Hematopoietic multipotent progenitor cell treated with erythropoietin and hydrocortisone succinate and interleukin-3 and kit ligand, for 15 days (in vitro differentiated cells): Measurements from ENCODE around the gene MAIP1.
A peak's percentile ranks its signal among the peaks of the same experiment; 100 is the strongest.

ENCODE experiments used
- DNase-seq: peaks from one replicate; pipeline ENCODE4 v3.0.0-alpha.2; 2015; ENCODE audit warnings: low spot score

Gene MAIP1

DNA sequence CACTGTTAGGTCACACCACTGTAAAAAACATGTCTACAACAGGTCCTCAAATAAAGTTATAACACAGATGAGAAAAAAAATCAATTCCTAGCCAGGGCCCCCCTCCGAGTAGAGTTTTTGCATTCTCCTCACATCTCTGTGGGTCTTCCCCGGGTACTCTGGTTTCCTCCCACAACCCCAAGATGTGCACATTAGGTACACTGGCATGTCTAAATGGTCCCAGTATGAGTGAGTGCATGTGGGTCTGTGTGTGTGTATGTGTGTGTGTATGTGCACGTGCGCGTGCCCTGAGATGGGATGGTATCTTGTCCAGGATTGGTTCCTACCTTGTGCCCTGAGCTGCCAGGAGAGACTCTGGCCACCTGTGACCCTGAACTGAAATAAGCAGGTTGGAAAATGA is 5.0 kb upstream of the MAIP1 start:
- DNase-seq, result no peak

DNA sequence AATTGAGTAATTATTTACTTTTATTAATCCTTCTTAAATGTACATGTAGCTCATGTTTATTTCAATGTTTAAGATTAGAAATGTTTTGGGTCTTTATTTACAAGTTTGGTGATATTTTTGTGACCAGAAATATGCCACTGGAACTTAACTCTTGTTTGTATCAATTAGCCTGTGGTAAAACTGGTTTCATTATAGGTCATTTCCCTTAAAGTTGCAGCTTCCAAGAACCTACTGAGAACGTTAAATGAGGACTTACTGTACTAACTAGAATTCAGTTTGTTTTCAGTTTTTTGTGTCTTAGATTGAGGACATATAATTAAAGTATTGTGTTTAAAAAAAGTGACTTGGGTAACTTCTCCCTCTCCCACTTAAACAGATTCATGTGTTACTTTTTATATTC is 4.4 kb upstream of the MAIP1 start:
- no peak for DNase-seq

DNA sequence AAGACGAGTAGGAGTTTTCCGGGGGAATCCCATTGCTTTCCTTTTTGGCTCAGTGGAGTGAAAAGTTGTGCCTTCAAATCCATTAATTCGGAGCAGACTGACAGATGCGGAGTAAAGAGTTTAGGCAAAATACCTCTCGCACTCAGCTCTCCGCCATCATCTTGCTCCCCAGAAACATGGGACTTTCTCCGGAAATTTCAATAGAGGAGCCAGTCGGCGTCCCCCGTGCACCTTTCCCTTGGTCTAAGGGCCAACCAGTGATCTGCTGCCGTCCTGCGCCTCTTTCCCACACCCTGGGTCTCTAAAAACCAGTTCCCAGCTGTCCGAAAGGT is 409 bp upstream of the MAIP1 start:
- no peak for DNase-seq

DNA sequence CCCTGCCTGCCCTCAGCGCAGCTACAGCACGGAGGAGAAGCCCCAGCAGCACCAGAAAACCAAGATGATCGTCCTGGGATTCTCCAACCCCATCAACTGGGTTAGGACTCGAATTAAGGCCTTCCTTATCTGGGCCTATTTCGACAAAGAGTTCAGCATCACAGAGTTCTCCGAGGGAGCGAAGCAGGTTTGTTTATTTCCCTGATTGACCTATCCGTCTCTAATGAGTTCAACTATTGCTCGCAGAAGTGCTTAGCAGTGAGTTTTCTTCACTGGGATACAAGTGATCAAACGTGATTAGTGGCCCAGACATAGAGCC is 639 bp downstream of the MAIP1 start:
- no peak for DNase-seq

DNA sequence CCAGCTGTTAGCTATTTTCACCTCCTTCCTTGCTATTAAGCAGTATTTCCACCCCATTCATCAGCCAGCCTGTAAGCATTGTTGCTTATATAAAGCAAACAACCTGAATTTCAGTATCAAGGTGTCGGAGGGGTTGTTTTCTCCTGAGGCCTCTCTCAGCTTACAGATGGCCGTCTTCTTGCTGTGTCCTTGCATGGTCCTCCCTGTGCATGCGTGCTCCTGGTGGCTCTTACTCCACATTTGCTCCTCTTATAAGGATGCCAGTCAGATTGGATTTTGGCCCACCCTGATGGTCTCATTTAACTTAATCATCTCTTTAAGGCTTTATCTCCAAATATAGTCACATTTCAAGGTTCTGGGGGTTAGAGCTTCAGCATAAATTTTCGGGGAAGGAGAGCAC is 2.6 kb downstream of the MAIP1 start:
- no peak for DNase-seq

DNA sequence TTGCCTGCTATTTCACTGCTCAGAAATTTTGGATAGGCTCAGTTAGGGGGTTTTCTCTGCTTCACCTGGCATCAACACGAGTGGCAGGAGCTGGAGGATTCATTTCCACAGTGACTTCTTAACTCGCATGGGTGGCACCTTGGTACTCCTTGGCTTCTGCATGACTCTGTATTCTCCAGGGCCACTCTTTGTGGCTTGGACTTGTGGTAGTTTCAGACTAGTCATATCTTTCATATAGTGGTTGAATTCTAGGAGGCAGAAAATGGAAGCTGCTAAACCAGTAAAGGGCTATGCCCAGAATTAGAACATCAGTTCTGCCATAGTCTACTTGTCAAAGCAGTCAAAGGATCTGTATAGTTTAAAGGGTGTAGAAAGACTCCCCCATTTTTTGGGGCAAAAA is 6.8 kb downstream of the MAIP1 start:
- no peak for DNase-seq

DNA sequence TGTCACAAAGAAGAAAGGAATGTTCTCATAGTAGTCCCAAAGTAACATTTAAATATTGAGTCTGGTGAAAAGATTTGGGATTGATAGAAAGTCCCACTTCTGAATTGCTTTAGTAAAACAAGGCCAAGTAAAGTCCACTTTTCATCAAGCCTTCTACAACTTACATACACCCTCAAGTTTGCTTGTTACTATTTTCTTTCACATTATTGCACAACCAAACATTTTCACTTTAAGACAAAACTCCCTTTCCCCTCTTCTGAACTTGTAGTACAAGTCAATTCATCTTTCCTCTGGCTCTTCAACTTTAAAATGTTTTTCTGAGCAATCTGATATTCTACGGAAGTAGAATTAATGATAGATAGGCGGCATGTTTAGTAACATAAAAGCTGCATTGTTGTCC is 11.0 kb downstream of the MAIP1 start:
- DNase-seq, result no peak

DNA sequence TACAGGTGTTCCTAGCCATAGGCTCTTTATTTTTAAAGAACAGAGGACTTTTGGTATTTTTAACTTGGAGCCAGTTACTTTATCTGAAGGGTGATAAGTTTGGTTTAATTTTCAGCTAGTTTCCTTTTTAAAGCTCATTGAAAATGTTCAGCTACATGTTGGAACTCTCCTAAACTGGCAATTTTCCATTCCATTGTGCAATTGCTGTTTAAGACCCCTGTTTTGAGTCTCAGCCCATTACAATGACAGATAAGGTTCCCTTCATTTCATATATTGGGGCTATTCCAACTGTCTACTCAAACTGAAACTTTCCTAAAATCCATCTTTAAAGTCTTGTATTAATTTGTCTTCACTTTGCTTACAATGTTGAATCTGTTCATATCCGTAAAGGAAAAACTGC is 11.6 kb downstream of the MAIP1 start:
- DNase-seq, result no peak

DNA sequence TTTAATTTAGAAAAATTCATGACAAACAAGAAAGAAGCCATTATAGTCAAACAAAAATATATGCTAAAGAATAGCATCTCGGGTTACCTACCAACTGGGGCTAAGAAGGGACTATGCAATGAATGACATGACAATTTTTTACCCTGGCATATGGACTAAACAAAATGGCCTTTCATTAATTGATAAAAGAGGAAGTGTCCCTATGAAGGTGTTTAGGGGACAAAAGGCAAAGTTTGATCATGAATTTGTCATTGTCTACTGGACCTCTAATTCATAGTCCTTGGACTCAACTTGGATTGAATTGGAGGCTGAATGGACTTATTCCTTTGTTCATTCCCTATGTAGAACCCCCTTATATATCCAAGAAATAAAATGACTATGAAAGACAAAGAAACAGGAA is 12.7 kb downstream of the MAIP1 start:
- DNase-seq, result no peak

DNA sequence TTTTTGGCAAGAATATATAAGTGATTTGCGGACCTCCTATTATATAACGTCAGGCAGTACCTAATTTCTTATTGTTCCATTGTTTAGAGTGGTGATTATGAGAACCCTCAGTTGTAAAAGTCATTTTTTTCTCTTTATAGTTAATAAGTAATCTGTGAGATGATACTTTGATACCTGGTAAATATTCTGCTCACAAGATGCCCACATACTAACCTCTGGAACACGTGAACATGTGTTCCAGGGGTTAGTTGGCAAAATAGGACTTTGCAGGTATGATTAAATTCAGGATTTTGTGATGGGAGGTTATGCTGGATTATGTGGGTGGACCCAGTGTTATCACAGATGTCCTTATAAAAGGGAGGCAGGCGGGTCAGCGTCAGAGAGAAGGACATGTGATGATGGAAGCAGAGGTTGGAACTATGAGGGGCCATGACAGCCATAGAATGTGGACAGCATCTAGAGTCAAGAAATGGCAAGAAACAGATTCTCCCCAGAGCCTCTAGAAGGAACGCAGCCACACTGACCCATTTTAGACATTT is 16.8 kb downstream of the MAIP1 start:
- DNase-seq, result no peak

DNA sequence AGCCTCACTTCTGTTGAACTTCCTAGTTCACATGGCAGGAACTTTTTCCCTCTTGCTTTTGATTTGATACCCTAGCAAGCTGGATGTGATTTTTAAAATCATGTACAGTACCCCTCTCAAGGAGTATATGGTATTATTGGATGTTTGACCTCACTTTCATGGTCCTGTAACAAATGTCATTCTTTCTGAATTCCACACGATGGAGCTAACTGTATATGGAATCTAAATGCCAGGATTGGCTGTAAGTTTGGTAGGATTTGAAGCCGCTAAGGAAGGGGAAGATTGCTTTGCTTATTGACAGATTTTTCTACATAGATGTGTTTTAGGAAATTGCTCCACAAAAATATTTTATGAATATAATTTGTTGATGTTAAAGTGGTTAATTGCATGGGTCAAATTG is 18.3 kb downstream of the MAIP1 start:
- DNase-seq, result no peak

DNA sequence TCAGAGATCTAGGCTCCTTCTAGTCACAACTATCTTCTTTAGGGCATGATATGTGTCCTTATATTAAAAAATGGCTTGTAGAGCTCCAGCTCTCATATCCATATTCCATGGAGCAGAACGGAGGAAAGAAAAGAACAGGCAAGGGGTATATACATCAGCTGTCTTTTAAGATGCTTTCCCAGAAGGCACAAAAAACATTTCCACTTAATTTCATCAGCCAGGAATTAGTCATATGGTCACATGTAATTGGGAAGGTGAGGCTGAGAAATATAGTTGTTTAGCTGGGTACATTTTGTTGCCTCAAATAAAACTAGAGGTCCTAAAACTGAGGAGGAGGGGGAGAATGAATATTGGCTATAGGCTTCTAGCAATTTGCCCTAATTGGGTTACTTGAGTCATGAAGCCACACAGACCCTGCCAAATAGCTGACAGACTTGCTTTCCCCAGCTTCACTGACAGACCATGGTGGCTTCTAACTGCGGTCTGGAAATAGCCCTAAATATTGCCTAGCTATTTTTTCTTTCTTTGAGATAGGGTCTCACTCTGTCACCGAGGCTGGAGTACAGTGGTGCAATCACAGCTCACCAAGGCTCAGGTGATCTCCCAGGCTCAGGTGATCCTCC is 20.0 kb downstream of the MAIP1 start:
- DNase-seq, result no peak

DNA sequence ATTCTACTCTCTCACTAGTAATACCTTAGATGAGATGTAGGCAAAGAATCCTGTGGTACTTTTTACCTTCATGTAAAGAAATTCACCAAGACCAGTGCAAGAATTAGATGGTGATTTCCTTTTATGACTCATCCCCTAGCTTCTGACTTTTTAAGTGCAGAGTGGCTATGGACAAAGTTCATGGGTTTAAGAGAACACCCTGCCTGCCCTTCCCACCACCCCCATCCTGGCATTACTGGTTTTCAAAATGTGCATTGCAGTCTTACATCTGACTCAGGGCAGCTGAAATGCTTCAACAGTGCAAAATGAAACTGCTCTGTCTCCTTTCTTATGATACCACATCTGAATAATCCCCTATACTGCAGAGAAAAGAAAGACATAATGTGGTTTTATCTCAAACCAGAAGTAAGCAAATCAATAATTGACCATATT is 22.6 kb downstream of the MAIP1 start:
- no peak for DNase-seq

DNA sequence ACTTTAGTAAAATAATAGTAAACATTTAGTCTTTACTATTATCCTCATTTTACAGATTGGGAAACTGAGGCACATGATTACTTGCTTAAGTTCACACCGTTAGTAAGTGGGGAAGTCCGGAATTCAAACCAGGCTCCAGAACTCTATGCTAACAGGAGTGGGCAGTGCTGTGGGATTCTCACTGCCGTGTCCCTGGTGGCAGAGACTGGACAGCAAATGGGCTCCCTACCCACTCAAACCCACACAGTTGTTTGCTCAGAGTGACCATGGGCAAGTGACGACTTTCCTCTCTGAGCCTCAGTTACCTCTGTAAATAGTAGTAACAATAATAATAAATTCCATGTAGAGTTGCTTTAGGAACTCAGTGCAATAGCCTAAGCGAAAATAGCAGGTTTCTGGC is 24.0 kb downstream of the MAIP1 start:
- DNase-seq, result no peak

DNA sequence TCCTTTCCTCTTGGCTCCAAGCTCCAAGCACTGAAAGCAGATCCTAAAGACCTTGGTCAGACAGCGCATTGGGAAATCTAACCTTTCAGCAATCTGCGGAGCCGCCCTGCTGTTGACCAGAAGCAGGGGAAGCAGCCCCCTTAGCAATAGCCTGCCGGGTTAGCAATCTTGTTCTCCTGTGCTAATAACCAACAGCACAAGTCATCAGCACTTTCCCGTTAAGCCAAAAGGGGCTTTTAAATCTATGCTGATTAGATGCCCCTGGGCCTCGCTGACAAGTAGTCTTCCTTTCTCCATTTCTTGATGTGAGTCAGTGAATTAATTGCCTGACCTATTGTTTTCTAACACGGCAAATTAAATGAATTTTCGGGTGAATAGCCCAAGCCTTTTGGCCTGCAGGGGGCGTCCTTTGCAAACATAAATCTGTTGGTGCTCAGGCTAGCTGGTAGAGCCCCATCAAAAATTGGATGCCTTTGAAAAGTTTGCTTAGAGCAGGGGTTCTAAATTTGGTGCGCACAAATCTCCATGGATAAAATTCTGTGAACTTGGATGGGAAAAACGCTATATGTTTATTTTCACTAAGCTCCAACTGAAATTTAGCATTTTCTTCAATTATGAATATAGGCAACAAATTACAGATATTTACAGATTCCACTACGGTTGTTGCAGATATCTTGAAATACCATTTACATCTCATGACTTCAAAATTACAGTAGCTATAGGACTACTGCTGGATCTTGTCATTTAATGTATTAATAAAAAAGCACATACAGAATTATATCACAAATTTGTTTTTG is 24.6 kb downstream of the MAIP1 start:
- peak; percentile 60 for DNase-seq

DNA sequence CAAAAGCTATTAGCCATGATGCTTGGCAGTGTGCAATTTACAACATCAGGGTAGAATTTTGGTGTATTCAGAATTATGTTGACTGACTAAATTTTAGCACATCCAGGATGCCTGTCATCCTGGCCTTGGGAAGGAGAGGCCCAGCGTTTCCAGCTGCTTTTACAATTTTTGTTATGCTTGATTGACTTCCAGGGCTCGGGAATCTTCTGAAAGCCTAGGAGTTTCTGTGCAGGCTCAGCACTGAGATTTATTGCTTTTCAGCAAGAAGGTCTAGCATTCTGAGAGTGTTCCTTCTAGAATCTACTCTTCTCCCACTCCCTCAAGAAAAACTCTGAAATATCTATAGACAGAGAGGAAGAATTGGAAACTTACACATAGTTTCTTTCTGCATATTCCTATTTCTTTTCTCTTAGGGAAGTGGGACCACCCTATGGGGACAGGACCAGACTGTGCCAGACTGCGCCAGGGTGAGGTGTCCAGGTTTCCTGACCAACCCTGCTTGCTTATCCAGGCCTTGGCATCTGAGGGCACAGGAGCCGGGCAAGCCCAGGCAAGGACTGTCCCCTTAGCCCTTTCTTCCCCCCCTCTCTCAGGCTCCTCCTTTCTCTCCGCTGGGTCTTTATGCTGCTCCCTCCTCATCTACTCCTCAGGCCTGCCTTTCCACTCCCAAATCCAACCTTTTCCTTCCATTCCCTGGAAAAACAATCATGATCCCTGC is 26.9 kb downstream of the MAIP1 start:
- DNase-seq, result no peak

DNA sequence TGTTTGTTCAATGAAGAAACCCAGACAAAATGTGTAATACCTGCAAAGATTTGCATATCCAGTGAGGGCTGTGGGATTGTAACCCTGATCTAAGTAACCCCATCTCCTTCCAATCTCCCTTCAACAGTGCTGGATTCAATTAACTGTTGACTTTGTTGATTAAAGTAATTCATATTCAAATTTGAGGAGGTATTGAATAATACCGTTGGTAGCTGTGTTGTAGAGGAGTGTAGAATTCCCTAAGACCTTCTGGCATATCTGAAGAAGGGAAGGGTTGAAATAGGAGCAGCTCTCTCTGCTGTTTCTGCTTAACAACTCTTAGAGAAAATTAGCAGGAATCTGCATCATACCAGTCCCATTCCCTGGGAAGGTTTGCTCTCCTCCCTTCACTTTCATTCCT is 28.2 kb downstream of the MAIP1 start:
- no peak for DNase-seq

DNA sequence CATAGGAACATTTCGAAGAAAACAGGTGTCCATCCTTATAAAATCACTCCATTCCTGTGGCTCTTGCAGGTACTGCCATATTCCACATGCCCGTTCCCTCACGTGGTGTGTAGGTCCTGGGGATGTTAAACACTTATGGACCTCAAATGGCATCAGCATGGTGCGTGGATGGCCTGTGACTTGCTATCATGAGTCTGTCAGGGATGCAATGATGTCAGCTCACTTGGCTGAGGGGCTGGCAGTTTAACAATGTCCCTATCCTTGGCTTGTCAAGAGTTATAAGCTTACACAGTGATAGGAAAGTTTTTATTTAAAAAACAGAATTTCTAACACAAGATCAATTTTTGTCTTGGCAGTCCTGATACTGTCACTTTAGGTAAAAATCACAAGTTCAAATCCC is 28.8 kb downstream of the MAIP1 start:
- no peak for DNase-seq

DNA sequence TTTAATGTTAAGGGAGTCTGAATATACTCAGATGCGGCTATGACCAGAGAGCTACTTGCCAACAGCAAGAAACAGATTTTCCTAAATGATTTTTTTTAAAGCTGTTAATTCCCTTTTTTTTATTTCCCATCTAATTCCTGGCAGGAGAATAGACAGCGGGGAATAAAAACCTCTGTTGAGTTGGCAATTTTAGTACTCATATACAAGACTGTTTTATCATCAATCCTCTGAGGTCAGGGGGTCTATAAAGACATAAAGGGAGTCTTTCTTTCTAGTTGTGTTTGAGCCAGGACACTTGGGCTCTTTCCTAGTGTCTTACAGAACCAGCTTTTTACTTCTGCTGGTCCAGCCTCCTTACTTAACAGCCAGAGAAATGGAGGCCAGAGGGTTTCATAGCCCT is 29.4 kb downstream of the MAIP1 start:
- DNase-seq, result no peak

DNA sequence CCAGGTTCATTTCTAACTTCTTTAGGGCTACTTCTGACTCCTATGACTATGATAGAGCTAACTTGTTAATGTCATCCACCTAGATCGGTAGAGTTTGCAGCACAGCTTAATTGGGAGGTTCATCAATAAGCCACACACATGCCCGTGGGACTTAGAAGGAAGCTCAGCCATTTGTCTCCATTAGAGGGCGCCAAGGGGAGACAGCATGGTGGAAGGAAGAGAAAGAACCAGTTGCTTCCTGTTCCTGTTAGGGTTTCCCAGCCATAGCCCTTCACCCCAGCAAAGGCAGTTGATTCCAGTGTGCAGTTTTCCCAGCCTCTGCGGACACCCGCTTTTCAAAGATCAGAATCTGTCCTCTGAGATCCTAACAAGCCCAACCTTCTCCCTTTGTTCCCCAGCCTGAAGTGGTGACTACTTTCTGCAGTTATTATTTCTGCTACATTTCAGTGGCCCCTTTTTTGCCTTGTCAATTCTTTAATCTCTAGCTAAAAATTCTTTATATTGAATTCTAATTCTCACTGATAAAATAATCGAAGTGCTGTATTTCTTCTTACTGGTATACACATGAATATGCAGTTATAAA is 30.3 kb downstream of the MAIP1 start:
- DNase-seq, result peak; percentile 43

DNA sequence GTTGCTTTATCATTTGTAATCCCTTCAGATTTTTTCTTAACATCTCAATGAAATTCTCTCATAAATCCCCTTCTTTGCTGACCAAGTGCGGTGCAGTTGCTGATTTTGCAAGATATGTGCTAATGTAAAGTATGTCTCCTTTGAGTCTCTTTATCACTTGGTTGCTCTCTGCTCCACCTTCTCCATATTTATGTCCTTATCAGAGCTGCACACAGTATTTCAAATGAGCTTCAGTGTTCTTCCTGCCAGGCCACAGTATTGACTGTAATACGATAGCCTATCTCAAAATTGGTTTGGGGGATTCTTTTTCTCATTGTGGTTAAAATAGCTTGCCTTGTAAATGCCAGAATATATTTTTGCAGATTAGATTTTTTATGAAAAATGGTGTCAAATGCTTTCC is 32.2 kb downstream of the MAIP1 start:
- DNase-seq, result no peak

DNA sequence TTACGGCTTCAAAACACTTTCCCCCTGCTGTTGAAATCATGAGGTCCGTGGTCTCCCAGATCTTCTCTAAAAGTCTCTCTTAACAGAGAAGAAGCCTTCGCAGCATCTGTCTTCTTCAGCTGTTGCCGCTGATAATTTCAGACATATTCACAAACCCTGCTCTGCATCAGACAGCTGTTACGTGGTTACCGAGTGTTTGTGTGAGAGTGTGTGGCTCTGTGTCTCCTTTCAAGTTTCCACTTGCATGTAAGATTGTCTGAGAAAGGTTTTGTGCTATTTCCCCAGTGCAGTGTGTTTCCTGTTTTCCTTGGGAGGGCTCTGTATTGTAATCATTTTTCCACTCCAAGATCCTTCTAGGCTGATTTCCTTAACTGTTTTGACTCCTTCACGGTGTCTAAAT is 32.8 kb downstream of the MAIP1 start:
- DNase-seq, result no peak

DNA sequence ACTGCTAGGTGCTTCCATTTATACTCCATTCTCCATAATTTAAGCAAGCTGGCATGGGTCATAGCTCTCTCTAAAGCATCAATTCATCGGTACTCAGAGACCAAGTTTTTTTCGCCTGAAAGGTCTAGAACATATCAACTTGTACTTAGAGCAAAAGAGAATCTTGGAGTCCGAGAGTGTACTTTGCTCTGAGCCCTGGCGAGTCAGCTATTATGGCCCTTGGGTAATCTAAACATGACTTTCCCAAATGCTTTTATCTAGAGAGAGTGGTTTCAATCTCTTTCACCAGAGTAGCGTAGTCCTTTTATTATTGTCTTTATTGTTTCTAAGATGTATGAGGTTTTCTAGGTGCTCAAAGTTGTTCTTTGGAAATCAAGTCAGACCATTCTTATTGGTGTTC is 34.4 kb downstream of the MAIP1 start:
- no peak for DNase-seq
